Immature natural killer cell (primary cell): ENCODE data around the gene MEOX1. TPM values are rescaled to one million over a fixed set of nuclear protein-coding genes. Genes with fewer than 3 reads are reported as not detected.

ENCODE experiments used
- DNase-seq, 3 donors: peaks; one replicate each; pipeline ENCODE4 v3.0.0; 2022; ENCODE audit warnings: mixed read lengths in 1 of 3
- H3K27ac Mint-ChIP-seq, 6 donors: one replicate each; pipeline ENCODE4 v1.8.0; 2020; ENCODE audit warnings: mixed read lengths in 6 of 6, mild to moderate bottlenecking in 5 of 6, inconsistent platforms in 4 of 6, moderate library complexity in 3 of 6
- H3K27me3 Mint-ChIP-seq, 3 donors: one replicate each; pipeline ENCODE4 v1.8.0; 2020 to 2021; ENCODE audit warnings: low read depth in 3 of 3, mild to moderate bottlenecking in 3 of 3, mixed read lengths in 3 of 3, moderate library complexity in 3 of 3, inconsistent platforms in 1 of 3
- H3K36me3 Mint-ChIP-seq, 3 donors: one replicate each; pipeline ENCODE4 v1.8.0; 2020; ENCODE audit warnings: mixed read lengths in 3 of 3, inconsistent platforms in 2 of 3, mild to moderate bottlenecking in 2 of 3
- H3K4me1 Mint-ChIP-seq, 2 donors: one replicate each; pipeline ENCODE4 v1.8.0; 2020; ENCODE audit warnings: inconsistent platforms in 2 of 2, mild to moderate bottlenecking in 2 of 2, mixed read lengths in 2 of 2, moderate library complexity in 1 of 2
- H3K4me3 Mint-ChIP-seq, 5 donors: one replicate each; pipeline ENCODE4 v1.8.0; 2020; ENCODE audit warnings: mild to moderate bottlenecking in 5 of 5, mixed read lengths in 5 of 5, inconsistent platforms in 3 of 5, moderate library complexity in 3 of 5
- H3K9me3 Mint-ChIP-seq, 6 donors: one replicate each; pipeline ENCODE4 v1.8.0; 2020; ENCODE audit warnings: mild to moderate bottlenecking in 6 of 6, mixed read lengths in 6 of 6, inconsistent platforms in 4 of 6, moderate library complexity in 3 of 6
- polyA plus RNA-seq, 3 donors: library from polyadenylated mRNA; unstranded; fragments of 300-500 nt; fragmentation: Illumina TruSeq; gene quantifications; one replicate each; pipeline ENCODE4 v1.2.3, GENCODE V29; 2021

MEOX1 gene
- polyA plus RNA-seq, 3 donors from 2014 or later = not detected

DNA sequence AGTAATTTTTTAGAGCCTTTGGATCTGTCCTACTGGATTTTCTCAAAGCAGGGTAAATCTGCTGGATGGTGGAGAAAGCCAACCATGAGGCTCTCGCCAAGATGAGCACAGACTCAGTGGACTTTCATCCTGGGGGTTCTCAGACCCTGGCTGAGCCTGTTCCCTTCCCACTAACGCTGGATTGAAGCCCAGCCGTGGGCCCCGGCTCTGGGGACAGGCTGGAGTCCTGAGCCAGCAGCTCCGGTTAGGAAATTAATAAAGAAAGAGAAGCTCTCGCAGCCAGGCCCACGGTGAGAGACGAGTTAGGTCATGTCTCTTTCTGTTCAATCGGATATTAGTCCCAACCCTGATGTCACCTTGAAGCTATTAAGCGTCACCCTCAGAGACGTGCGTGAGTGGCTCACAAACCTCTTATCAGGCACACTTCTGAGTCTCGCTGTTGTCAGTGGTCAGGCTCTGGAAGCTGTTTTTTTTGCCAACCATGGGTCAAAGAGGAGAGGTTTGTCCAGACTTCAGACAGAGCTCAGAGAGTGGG lies 27.1 kb downstream of the MEOX1 start:
- H3K9me3 Mint-ChIP-seq = peaks cover 0 to 1% (median 0%) of the 10 kb centered on the region in 6 donors
- DNase-seq = no peak
- H3K4me1 Mint-ChIP-seq = no peaks in the 10 kb centered on the region
- peaks cover 3 to 10% (median 4%) of the 10 kb centered on the region in 3 donors for H3K27me3 Mint-ChIP-seq
- H3K36me3 Mint-ChIP-seq = no peaks in the 10 kb centered on the region
- no peak overlapping the region for H3K27ac Mint-ChIP-seq
- H3K4me3 Mint-ChIP-seq = no peak overlapping the region

DNA sequence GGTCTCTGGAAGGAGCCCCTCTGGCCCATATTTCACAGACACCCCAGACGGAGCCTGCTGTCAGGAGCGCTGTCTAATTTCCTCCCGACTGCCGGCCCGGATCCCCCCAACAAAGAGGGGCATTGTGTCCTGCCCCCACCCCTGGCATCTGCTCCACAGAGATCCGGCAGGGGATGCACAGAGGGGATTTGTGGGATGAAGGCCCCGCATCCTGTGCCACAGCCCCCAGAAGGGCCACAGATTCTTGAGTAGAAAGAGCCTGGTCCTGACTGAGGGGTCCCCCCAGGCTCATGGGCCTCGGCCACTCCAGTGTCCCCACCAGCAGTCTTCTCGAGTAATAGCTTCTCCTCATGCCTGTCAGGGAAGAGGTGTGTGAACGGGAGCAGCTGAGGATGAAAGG lies 29.5 kb downstream of the MEOX1 start:
- H3K27me3 Mint-ChIP-seq = peaks cover 4 to 7% (median 6%) of the 10 kb centered on the region in 3 donors
- H3K4me3 Mint-ChIP-seq = no peak overlapping the region
- no peaks in the 10 kb centered on the region for H3K36me3 Mint-ChIP-seq
- H3K27ac Mint-ChIP-seq = no peak overlapping the region
- H3K4me1 Mint-ChIP-seq = no peaks in the 10 kb centered on the region
- DNase-seq = no peak
- H3K9me3 Mint-ChIP-seq = no peaks in the 10 kb centered on the region

DNA sequence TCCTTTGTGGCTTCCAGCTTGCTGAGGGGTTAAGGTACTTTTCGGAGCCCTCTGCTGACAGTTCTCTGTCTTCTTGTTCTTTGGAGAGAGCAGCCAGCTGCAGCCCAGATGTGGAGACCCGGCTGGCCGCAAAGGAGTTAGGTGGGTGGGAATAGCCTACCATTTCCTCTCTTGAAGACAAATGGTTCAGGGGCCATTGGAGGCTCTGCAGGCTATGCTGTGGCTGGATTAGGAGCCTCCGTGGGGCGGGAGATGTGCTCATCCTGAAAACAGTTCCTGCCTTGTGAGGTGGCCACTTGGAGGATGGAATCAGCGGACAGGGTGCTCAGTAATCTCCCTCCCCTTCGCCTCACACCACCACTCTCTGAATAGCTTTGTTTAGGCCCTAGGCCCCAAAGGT lies 30.3 kb downstream of the MEOX1 start:
- no peaks in the 10 kb centered on the region for H3K36me3 Mint-ChIP-seq
- no peak overlapping the region for H3K27ac Mint-ChIP-seq
- peaks cover 4 to 7% (median 6%) of the 10 kb centered on the region in 3 donors for H3K27me3 Mint-ChIP-seq
- no peak overlapping the region for H3K4me3 Mint-ChIP-seq
- no peak for DNase-seq
- no peaks in the 10 kb centered on the region for H3K9me3 Mint-ChIP-seq
- no peaks in the 10 kb centered on the region for H3K4me1 Mint-ChIP-seq

DNA sequence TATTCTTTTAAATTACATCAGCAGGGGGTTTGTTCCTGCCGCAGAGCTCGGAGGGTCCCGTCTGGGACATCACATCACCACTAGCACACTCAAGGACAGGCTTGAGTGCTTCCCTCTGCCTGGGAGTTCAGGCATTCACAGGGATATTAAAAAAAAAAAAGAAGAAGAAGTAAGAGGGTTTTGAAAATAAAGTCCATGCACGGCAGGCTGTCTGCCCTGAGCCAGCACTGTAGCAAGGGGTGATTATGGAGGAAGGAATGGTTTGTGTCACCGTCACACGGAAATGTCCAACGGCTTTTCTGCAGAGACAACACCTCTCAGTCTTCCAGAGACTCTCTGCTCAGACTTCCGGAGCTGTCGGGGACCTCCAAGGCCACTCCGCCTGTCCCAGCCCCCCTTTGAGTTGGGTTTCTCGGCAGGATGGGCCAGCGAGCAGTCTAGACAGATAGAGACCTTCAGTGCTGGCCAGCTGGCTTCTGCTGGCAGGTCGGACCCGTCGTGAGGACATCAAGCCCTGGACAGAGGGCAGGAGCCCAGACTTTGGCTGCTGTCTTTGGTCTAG lies 33.6 kb downstream of the MEOX1 start:
- Mint-ChIP-seq H3K9me3 (no peaks in the 10 kb centered on the region), H3K27me3 (peaks cover 2 to 12% (median 4%) of the 10 kb centered on the region in 3 donors), H3K4me1 (no peaks in the 10 kb centered on the region), H3K36me3 (no peaks in the 10 kb centered on the region), H3K4me3 (no peak overlapping the region), H3K27ac (no peak overlapping the region)
- no peak for DNase-seq

DNA sequence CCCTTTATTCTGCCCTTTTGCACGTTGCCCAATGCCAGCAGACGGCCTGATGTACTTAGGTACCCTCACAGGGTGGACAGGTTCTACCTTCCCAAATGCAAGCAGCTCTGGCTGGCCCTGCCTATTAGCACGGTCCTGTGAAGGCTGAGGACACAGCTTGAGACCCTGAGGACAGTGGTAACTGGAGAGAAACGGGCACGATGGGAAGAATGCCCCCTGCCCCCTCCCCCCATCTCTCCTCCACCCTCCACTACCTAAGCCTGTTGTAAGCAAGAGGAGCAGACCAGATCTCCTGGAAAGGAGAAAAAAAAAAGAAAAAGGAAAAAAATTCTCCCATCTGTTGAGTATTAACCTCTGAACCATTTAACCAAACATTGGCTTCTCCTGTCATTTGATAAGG lies 34.1 kb downstream of the MEOX1 start:
- Mint-ChIP-seq H3K4me1 (no peaks in the 10 kb centered on the region), H3K4me3 (no peak overlapping the region), H3K27ac (no peak overlapping the region), H3K36me3 (no peaks in the 10 kb centered on the region), H3K9me3 (no peaks in the 10 kb centered on the region), H3K27me3 (peaks cover 0 to 11% (median 4%) of the 10 kb centered on the region in 3 donors)
- no peak for DNase-seq

DNA sequence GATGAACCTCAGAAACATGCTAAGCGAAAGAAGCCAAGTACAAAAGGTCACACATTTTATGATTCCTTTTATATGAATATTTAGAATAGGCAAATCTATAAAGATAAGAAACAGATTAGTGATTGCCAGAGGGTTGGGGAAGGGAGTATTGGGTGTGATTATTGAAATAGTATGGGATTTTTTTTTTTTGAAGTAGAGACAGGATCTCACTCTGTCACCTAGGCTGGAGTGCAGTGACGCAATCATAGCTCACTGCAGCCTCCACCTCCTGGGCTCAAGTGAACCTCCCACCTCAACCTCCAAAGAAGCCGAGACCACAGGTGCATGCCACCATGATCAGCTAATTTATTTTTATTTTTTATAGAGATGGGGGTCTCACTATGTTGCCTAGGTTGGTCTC lies 35.7 kb downstream of the MEOX1 start:
- H3K9me3 Mint-ChIP-seq = no peaks in the 10 kb centered on the region
- H3K36me3 Mint-ChIP-seq = no peaks in the 10 kb centered on the region
- peaks cover 0 to 19% (median 3%) of the 10 kb centered on the region in 3 donors for H3K27me3 Mint-ChIP-seq
- no peak overlapping the region for H3K4me3 Mint-ChIP-seq
- H3K27ac Mint-ChIP-seq = no peak overlapping the region
- no peaks in the 10 kb centered on the region for H3K4me1 Mint-ChIP-seq
- no peak for DNase-seq

DNA sequence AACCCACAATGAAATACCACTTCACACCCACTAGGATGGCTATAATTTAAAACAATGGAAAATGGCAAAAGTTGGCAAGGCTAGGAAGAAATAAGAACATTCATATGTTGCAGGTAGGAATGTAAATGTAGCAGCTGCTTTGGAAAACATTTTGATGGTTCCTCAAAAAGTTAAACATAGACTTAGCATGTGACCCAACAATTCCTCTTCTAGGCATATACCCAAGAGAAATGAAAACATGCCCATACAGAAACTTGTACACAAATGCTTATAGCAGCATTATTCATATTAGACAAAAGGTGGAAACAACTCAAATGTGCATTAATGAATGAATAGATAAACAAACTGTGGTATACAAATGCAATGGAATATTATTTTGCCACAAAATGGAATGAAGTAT lies 36.1 kb downstream of the MEOX1 start:
- no peak for DNase-seq
- no peaks in the 10 kb centered on the region for H3K9me3 Mint-ChIP-seq
- H3K4me3 Mint-ChIP-seq = no peak overlapping the region
- no peaks in the 10 kb centered on the region for H3K4me1 Mint-ChIP-seq
- no peaks in the 10 kb centered on the region for H3K36me3 Mint-ChIP-seq
- no peak overlapping the region for H3K27ac Mint-ChIP-seq
- peaks cover 0 to 19% (median 4%) of the 10 kb centered on the region in 3 donors for H3K27me3 Mint-ChIP-seq

DNA sequence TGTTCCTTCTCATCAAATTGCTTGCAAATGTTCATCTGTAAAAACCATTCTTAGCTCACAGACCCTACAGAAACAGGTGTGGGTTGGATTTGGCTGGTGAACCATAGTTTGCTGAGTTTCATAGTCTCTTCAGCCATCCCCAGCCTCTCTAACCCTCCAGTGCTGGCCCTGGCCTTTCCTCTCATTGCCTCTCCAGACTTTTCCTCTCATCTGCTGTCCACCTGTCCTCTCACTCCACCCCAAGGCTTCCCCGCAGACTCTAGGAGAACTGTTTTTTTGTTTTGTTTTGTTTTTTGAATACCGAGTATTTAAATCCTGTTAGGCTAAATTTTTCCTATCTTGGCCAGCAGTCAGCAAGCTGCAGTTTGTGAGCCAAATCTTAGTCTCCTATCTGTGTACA lies 41.1 kb downstream of the MEOX1 start:
- H3K4me1 Mint-ChIP-seq = no peaks in the 10 kb centered on the region
- no peaks in the 10 kb centered on the region for H3K9me3 Mint-ChIP-seq
- no peaks in the 10 kb centered on the region for H3K36me3 Mint-ChIP-seq
- H3K27ac Mint-ChIP-seq = no peak overlapping the region
- DNase-seq = no peak
- no peak overlapping the region for H3K4me3 Mint-ChIP-seq
- H3K27me3 Mint-ChIP-seq = peaks cover 0 to 14% (median 1%) of the 10 kb centered on the region in 3 donors

DNA sequence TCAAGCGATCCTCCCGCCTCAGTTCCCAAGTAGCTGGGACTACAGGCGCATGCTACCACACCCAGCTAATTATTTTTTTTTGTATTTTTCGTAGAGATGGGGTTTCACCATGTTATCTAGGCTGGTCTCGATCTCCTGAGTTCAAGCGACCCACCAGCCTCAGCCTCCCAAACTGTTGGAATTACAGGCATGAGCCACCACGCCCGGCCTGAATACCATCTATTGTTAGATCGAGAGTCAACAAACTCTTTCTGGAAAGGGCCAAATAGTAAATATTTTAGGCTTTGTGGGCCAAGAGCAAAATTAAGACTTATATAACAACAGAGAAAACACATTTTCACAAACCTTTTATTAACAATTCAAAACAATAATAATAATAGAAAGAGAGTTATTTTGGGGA lies 41.6 kb downstream of the MEOX1 start:
- Mint-ChIP-seq H3K27ac (no peak overlapping the region), H3K4me3 (no peak overlapping the region), H3K27me3 (peaks cover 0 to 14% (median 1%) of the 10 kb centered on the region in 3 donors), H3K36me3 (no peaks in the 10 kb centered on the region), H3K4me1 (no peaks in the 10 kb centered on the region), H3K9me3 (no peaks in the 10 kb centered on the region)
- DNase-seq = no peak

DNA sequence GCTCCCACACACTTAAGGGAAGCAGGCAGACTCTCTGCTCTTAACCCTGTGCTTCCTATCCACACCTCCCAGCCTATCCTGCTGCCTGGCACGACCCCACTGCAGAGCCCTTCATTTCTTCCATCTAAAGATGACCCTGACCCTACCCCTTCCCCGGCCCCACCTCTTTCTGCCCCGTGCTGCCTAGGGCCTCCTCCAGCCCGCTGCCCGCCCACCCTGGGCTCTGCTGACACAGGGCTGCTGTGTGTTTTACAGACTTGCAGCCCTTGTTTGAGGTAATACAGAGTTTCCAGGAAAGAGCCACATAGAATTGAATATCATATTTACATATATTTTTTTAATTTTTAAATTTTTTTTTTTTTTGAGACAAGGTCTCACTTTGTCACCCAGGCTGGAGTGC lies 42.0 kb downstream of the MEOX1 start:
- Mint-ChIP-seq H3K4me1 (no peaks in the 10 kb centered on the region), H3K4me3 (no peak overlapping the region), H3K9me3 (no peaks in the 10 kb centered on the region), H3K27me3 (peaks cover 0 to 14% (median 1%) of the 10 kb centered on the region in 3 donors), H3K36me3 (no peaks in the 10 kb centered on the region), H3K27ac (no peak overlapping the region)
- no peak for DNase-seq

DNA sequence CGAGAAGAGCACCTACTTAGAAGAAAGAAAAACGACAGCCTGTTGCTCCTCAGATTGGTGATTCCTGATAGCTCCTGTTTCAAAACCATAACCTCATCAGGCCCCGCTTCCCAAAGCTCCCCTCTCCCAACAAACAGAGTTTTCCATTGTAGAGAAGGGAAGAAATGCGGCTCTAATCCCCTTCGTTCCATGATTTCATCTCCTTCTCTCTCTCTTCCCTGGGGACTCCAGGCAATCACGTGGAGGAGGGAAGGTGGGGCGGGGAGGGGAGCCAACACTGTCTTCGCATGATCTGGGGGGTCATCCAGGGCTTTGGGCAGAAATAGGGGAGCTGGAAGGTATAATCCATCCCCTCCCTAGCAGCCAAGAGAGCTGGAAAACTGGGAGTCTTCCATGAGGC lies 43.4 kb downstream of the MEOX1 start:
- no peak for DNase-seq
- Mint-ChIP-seq H3K9me3 (no peaks in the 10 kb centered on the region), H3K36me3 (no peaks in the 10 kb centered on the region), H3K4me3 (no peak overlapping the region), H3K27ac (no peak overlapping the region), H3K27me3 (peaks cover 0 to 10% (median 3%) of the 10 kb centered on the region in 3 donors), H3K4me1 (no peaks in the 10 kb centered on the region)

DNA sequence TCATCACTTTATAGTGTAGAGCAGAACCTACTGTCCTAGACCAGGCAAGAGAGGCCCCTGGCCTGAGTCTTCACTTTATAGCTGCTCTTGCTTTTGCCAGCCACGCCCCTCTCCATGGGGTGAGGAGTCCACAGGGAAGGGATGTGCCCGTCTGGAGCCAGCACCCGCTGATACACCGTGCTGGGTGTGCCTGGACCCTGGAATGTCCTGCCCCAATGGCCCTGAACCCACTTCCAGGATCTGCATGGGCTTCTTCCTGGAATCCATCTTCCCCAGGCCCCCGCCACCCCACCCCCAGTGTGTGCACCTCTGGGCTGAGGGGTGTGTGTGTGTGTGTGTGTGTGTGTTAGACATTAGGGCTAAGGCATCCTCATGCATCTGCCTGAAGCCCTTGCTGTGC lies 44.9 kb downstream of the MEOX1 start:
- Mint-ChIP-seq H3K36me3 (no peaks in the 10 kb centered on the region), H3K4me3 (no peak overlapping the region), H3K27ac (no peak overlapping the region), H3K4me1 (no peaks in the 10 kb centered on the region), H3K27me3 (peaks cover 0 to 7% (median 3%) of the 10 kb centered on the region in 3 donors), H3K9me3 (no peaks in the 10 kb centered on the region)
- DNase-seq = no peak

DNA sequence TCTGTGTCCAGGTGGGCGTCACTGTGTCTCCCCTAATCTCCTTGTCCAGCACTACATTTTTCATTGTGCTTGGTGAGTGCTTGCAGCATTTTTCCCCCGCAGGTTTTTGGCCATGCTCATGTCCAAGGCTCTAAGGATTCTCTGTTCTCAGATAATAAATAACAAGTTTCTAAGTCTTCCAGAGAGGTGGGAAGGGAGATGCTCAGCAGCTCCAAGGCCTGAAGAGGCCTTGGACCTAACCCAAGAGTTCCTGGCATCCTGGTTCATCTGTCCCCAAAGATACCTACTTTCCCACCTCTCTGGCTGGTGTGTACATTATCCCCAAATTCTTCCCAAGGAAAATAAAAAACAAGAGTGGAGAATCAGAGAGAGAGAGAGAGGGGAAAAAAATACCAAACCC lies 45.3 kb downstream of the MEOX1 start:
- no peak overlapping the region for H3K4me3 Mint-ChIP-seq
- H3K36me3 Mint-ChIP-seq = no peaks in the 10 kb centered on the region
- DNase-seq = no peak
- no peaks in the 10 kb centered on the region for H3K4me1 Mint-ChIP-seq
- H3K27ac Mint-ChIP-seq = no peak overlapping the region
- no peaks in the 10 kb centered on the region for H3K9me3 Mint-ChIP-seq
- H3K27me3 Mint-ChIP-seq = peaks cover 0 to 9% (median 2%) of the 10 kb centered on the region in 3 donors

DNA sequence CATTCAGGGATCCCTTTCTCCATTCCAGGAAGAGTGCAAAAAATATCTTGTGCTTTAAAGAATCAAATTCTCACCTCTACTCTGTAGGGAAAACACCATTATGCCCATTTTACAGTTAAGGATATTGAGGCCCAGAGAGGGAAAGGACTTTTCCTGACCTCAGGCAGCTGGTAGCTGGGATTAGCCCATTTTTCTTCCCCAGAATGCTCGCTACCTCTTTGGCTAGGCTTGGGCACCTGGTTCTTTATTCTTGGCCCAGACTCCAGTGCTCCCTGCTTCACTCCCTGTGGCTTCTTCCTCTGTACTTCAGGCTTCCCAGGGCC lies 45.7 kb downstream of the MEOX1 start:
- no peak for DNase-seq
- H3K36me3 Mint-ChIP-seq = no peaks in the 10 kb centered on the region
- H3K4me3 Mint-ChIP-seq = no peak overlapping the region
- H3K9me3 Mint-ChIP-seq = no peaks in the 10 kb centered on the region
- H3K27ac Mint-ChIP-seq = no peak overlapping the region
- H3K4me1 Mint-ChIP-seq = no peaks in the 10 kb centered on the region
- H3K27me3 Mint-ChIP-seq = peaks cover 0 to 9% (median 2%) of the 10 kb centered on the region in 3 donors

DNA sequence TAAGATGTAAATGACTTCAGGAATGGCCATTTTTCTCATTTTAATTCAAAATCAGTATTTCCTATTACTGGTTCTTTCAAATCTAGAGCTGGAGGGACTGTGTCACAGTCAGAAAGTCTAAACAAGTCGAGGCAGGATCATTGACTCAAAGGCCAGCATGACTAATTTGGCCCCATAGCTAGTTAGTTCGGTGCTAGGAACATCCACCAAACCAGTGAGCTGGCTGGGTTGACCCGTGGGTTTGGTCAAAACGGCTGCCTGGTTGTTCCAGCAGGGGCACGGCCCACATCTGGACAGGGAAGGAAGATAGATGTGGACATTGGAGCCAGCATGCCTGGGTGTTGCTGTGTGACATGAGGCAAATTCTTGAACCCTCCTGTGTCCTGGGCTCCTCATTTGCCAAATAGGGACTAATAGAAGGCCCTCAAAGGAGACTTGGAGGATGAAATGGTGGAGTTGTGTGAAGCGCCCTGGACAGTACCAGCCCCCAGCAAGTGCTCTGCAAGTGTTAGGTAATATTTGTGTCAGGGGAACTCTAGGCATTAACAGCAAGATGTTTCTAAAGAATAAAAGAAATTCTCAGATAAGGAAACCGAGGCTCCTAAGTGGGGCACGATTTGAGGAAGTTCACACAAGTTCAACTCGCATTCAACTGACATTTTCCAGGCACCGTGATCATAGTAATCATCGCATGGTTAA lies 46.2 kb downstream of the MEOX1 start:
- H3K27me3 Mint-ChIP-seq = peaks cover 0 to 8% (median 2%) of the 10 kb centered on the region in 3 donors
- H3K4me3 Mint-ChIP-seq = no peak overlapping the region
- no peak overlapping the region for H3K27ac Mint-ChIP-seq
- DNase-seq = no peak
- H3K9me3 Mint-ChIP-seq = no peaks in the 10 kb centered on the region
- no peaks in the 10 kb centered on the region for H3K4me1 Mint-ChIP-seq
- no peaks in the 10 kb centered on the region for H3K36me3 Mint-ChIP-seq
